Astrocyte (in vitro differentiated cells and primary cell): ENCODE measurements around the gene FAM184B.

Experiments used
- CTCF ChIP-seq: IDR thresholded peaks from 2 replicates; pipeline ENCODE4 v1.5.1; 2011; ENCODE audit warnings: low read depth, mild to moderate bottlenecking, inconsistent platforms, low read length, moderate library complexity; ENCODE audit not compliant: insufficient read depth
- EZH2 ChIP-seq: IDR thresholded peaks from 2 replicates; pipeline ENCODE4 v1.6.1; 2012; ENCODE audit warnings: mild to moderate bottlenecking, low read length, inconsistent platforms; ENCODE audit not compliant: insufficient read depth

DNA sequence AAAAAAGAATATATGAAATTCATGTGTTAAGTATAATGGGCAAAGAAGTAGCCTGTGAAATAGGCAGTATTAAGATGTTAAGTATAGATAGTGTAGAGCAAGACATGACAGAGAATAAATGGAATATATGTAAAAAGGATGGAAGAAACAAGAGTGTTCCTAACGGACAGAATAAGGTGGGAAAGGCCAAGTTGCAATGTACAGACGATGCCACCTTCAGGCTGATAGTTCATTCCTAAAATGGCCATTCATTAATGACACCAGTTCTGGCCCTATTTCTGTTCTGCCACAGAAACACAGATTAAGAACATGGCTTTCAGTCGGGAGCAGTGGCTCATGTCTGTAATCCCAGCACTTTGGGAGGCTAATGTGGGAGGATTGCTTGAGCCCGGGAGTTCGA, 4.4 kb upstream of the FAM184B start:
- no peak for TF ChIP-seq CTCF
- TF ChIP-seq EZH2 = no peak
